Islet precursor cell (in vitro differentiated cells): ENCODE results near the gene MRTFB.
"Not testable (repeated sequence)": the region's sequence is repeated elsewhere in the genome, so short reads cannot be mapped to it uniquely, and the experiment has no call there.

ENCODE experiments used
- DNase-seq: peaks from one replicate; pipeline ENCODE4 v3.0.0-alpha.2; 2018

MRTFB gene

GRCh38 chr16:14105760-14106375, 34.7 kb downstream of the MRTFB start:
- no peak for DNase-seq

- no peak for DNase-seq
Measured at GRCh38 chr16:14106457-14106856, 35.3 kb downstream of the MRTFB start.

GRCh38 chr16:14106961-14107360, 35.8 kb downstream of the MRTFB start:
- no peak for DNase-seq

GRCh38 chr16:14109077-14109775, 38.1 kb downstream of the MRTFB start:
- no peak for DNase-seq

- no peak for DNase-seq
Measured at GRCh38 chr16:14109782-14110727, 38.9 kb downstream of the MRTFB start.

GRCh38 chr16:14110728-14111251, 39.7 kb downstream of the MRTFB start:
- no peak for DNase-seq

GRCh38 chr16:14111713-14112538, 40.8 kb downstream of the MRTFB start:
- no peak for DNase-seq

GRCh38 chr16:14112539-14112856, 41.4 kb downstream of the MRTFB start:
- DNase-seq, result no peak

- DNase-seq, result no peak
Measured at GRCh38 chr16:14113344-14113743, 42.2 kb downstream of the MRTFB start.

GRCh38 chr16:14117051-14117450, 45.9 kb downstream of the MRTFB start:
- no peak for DNase-seq

- DNase-seq, result no peak
Measured at GRCh38 chr16:14119799-14120198, 48.7 kb downstream of the MRTFB start.

GRCh38 chr16:14120335-14120734, 49.2 kb downstream of the MRTFB start:
- no peak for DNase-seq

- DNase-seq, result no peak
Measured at GRCh38 chr16:14121142-14121541, 50.0 kb downstream of the MRTFB start.

GRCh38 chr16:14121872-14122271, 50.8 kb downstream of the MRTFB start:
- DNase-seq, result no peak

- DNase-seq, result not testable (repeated sequence)
Measured at GRCh38 chr16:14122430-14122829, 51.3 kb downstream of the MRTFB start.

GRCh38 chr16:14125000-14125681, 54.0 kb downstream of the MRTFB start:
- DNase-seq, result no peak

GRCh38 chr16:14125708-14126107, 54.6 kb downstream of the MRTFB start:
- no peak for DNase-seq

GRCh38 chr16:14128097-14128496, 57.0 kb downstream of the MRTFB start:
- no peak for DNase-seq

- no peak for DNase-seq
Measured at GRCh38 chr16:14129502-14129901, 58.4 kb downstream of the MRTFB start.

- no peak for DNase-seq
Measured at GRCh38 chr16:14131774-14132695, 60.9 kb downstream of the MRTFB start.

- DNase-seq, result no peak
Measured at GRCh38 chr16:14132696-14133048, 61.6 kb downstream of the MRTFB start.
